ENCODE measurements around the gene TRIM66. TPM values are rescaled to one million over a fixed set of nuclear protein-coding genes. Genes with fewer than 3 reads are reported as not detected.
A peak's percentile ranks its signal among the peaks of the same experiment; 100 is the strongest.

Gene TRIM66
- polyA plus RNA-seq, 3 donors from 2014 or later, result 0.48 to 0.97 (median 0.55) TPM

- H3K27me3 Mint-ChIP-seq (ENCODE audit: low read depth in 3 of 3), result peaks cover 10 to 15% (median 14%) of the 10 kb centered on the region in 3 donors
- no peak overlapping the region for H3K27ac Mint-ChIP-seq
- H3K9me3 Mint-ChIP-seq, result no peaks in the 10 kb centered on the region
- H3K4me3 Mint-ChIP-seq, result no peak overlapping the region
- no peaks in the 10 kb centered on the region for H3K36me3 Mint-ChIP-seq
- H3K4me1 Mint-ChIP-seq, result peaks cover 25 to 28% of the 10 kb centered on the region in 2 donors
- no peak for DNase-seq
Observed at GRCh38 chr11:8692417-8692816, 10.0 kb upstream of the TRIM66 start.

GRCh38 chr11:8691601-8692000, 9.1 kb upstream of the TRIM66 start:
- no peaks in the 10 kb centered on the region for H3K36me3 Mint-ChIP-seq
- no peak for DNase-seq
- H3K4me3 Mint-ChIP-seq, result no peak overlapping the region
- peaks cover 25 to 28% of the 10 kb centered on the region in 2 donors for H3K4me1 Mint-ChIP-seq
- H3K9me3 Mint-ChIP-seq, result no peaks in the 10 kb centered on the region
- peaks cover 10 to 15% (median 14%) of the 10 kb centered on the region in 3 donors for H3K27me3 Mint-ChIP-seq (ENCODE audit: low read depth in 3 of 3)
- no peak overlapping the region for H3K27ac Mint-ChIP-seq

- Mint-ChIP-seq H3K27ac (peak overlapping the region in 2 of 6 donors; percentile 96), H3K4me3 (peak overlapping the region; percentile 94 to 98 (median 97)), H3K27me3 (ENCODE audit: low read depth in 3 of 3) (peaks cover 10 to 15% (median 14%) of the 10 kb centered on the region in 3 donors), H3K4me1 (peaks cover 25 to 30% of the 10 kb centered on the region in 2 donors), H3K9me3 (no peaks in the 10 kb centered on the region), H3K36me3 (peaks cover 2 to 3% (median 2%) of the 10 kb centered on the region in 3 donors)
- no peak for DNase-seq
Observed at GRCh38 chr11:8690374-8691342, 8.2 kb upstream of the TRIM66 start.

- Mint-ChIP-seq H3K4me1 (peaks cover 29 to 39% of the 10 kb centered on the region in 2 donors), H3K27ac (peak overlapping the region; percentile 88 to 96 (median 96)), H3K4me3 (peak overlapping the region; percentile 94 to 98 (median 97)), H3K27me3 (ENCODE audit: low read depth in 3 of 3) (peaks cover 10 to 15% (median 14%) of the 10 kb centered on the region in 3 donors), H3K36me3 (peaks cover 7 to 11% (median 10%) of the 10 kb centered on the region in 3 donors), H3K9me3 (no peaks in the 10 kb centered on the region)
- DNase-seq, result no peak
Observed at GRCh38 chr11:8689726-8690255, 7.3 kb upstream of the TRIM66 start.

- Mint-ChIP-seq H3K4me1 (peaks cover 40 to 50% of the 10 kb centered on the region in 2 donors), H3K9me3 (no peaks in the 10 kb centered on the region), H3K27me3 (ENCODE audit: low read depth in 3 of 3) (peaks cover 10 to 15% (median 14%) of the 10 kb centered on the region in 3 donors), H3K27ac (peak overlapping the region; percentile 88 to 96 (median 96)), H3K36me3 (peaks cover 11 to 17% (median 12%) of the 10 kb centered on the region in 3 donors), H3K4me3 (peak overlapping the region; percentile 94 to 98 (median 97))
- peak; percentile 85 to 87 (median 85) for DNase-seq
Observed at GRCh38 chr11:8688414-8689362, 6.2 kb upstream of the TRIM66 start.

- no peaks in the 10 kb centered on the region for H3K9me3 Mint-ChIP-seq
- no peak overlapping the region for H3K4me3 Mint-ChIP-seq
- peaks cover 59 to 73% of the 10 kb centered on the region in 2 donors for H3K4me1 Mint-ChIP-seq
- DNase-seq, result no peak
- H3K27me3 Mint-ChIP-seq (ENCODE audit: low read depth in 3 of 3), result peaks cover 12 to 26% (median 24%) of the 10 kb centered on the region in 3 donors
- peaks cover 11 to 17% (median 12%) of the 10 kb centered on the region in 3 donors for H3K36me3 Mint-ChIP-seq
- H3K27ac Mint-ChIP-seq, result peak overlapping the region in 1 of 6 donors; percentile 23
Observed at GRCh38 chr11:8686325-8686724, 3.9 kb upstream of the TRIM66 start.

GRCh38 chr11:8685820-8686219, 3.4 kb upstream of the TRIM66 start:
- DNase-seq, result no peak
- Mint-ChIP-seq H3K4me3 (peak overlapping the region in 1 of 5 donors; percentile 27), H3K36me3 (peaks cover 12 to 17% (median 13%) of the 10 kb centered on the region in 3 donors), H3K27ac (peak overlapping the region in 3 of 6 donors; percentile 23 to 65 (median 59)), H3K4me1 (peaks cover 62 to 78% of the 10 kb centered on the region in 2 donors), H3K9me3 (no peaks in the 10 kb centered on the region), H3K27me3 (ENCODE audit: low read depth in 3 of 3) (peaks cover 12 to 26% (median 25%) of the 10 kb centered on the region in 3 donors)

GRCh38 chr11:8685306-8685705, 2.8 kb upstream of the TRIM66 start:
- DNase-seq, result no peak
- peaks cover 17% of the 10 kb centered on the region in 3 donors for H3K36me3 Mint-ChIP-seq
- peak overlapping the region in 5 of 6 donors; percentile 28 to 97 (median 77) for H3K27ac Mint-ChIP-seq
- H3K27me3 Mint-ChIP-seq (ENCODE audit: low read depth in 3 of 3), result peaks cover 12 to 28% (median 26%) of the 10 kb centered on the region in 3 donors
- peaks cover 67 to 83% of the 10 kb centered on the region in 2 donors for H3K4me1 Mint-ChIP-seq
- H3K9me3 Mint-ChIP-seq, result no peaks in the 10 kb centered on the region
- H3K4me3 Mint-ChIP-seq, result peak overlapping the region in 1 of 5 donors; percentile 39

- H3K36me3 Mint-ChIP-seq, result peaks cover 17 to 19% (median 17%) of the 10 kb centered on the region in 3 donors
- peak overlapping the region; percentile 28 to 99 (median 94) for H3K27ac Mint-ChIP-seq
- H3K27me3 Mint-ChIP-seq (ENCODE audit: low read depth in 3 of 3), result peaks cover 12 to 24% (median 23%) of the 10 kb centered on the region in 3 donors
- H3K4me1 Mint-ChIP-seq, result peaks cover 69 to 79% of the 10 kb centered on the region in 2 donors
- no peaks in the 10 kb centered on the region for H3K9me3 Mint-ChIP-seq
- DNase-seq, result no peak
- H3K4me3 Mint-ChIP-seq, result peak overlapping the region; percentile 93 to 96 (median 95)
Observed at GRCh38 chr11:8684600-8685290, 2.3 kb upstream of the TRIM66 start.

- DNase-seq, result no peak
- Mint-ChIP-seq H3K27me3 (ENCODE audit: low read depth in 3 of 3) (peaks cover 4 to 14% (median 13%) of the 10 kb centered on the region in 3 donors), H3K4me1 (peaks cover 54 to 64% of the 10 kb centered on the region in 2 donors), H3K9me3 (no peaks in the 10 kb centered on the region), H3K27ac (peak overlapping the region; percentile 94 to 99 (median 97)), H3K36me3 (peaks cover 17 to 23% (median 17%) of the 10 kb centered on the region in 3 donors), H3K4me3 (peak overlapping the region; percentile 93 to 96 (median 95))
Observed at GRCh38 chr11:8683115-8683807, 796 bp upstream of the TRIM66 start.

GRCh38 chr11:8681837-8682302, 595 bp downstream of the TRIM66 start:
- H3K4me1 Mint-ChIP-seq, result peaks cover 48 to 56% of the 10 kb centered on the region in 2 donors
- H3K27me3 Mint-ChIP-seq (ENCODE audit: low read depth in 3 of 3), result peaks cover 2 to 13% (median 13%) of the 10 kb centered on the region in 3 donors
- H3K36me3 Mint-ChIP-seq, result peaks cover 17 to 25% (median 17%) of the 10 kb centered on the region in 3 donors
- H3K4me3 Mint-ChIP-seq, result peak overlapping the region; percentile 93 to 96 (median 95)
- no peaks in the 10 kb centered on the region for H3K9me3 Mint-ChIP-seq
- H3K27ac Mint-ChIP-seq, result peak overlapping the region; percentile 94 to 99 (median 97)
- no peak for DNase-seq

GRCh38 chr11:8679006-8679405, 3.5 kb downstream of the TRIM66 start:
- H3K4me3 Mint-ChIP-seq, result no peak overlapping the region
- H3K36me3 Mint-ChIP-seq, result peaks cover 5 to 14% (median 8%) of the 10 kb centered on the region in 3 donors

More at GRCh38 chr11:8679006-8679405, 3.5 kb downstream of the TRIM66 start:
- peaks cover 36 to 37% of the 10 kb centered on the region in 2 donors for H3K4me1 Mint-ChIP-seq
- no peak overlapping the region for H3K27ac Mint-ChIP-seq
- no peak for DNase-seq
- H3K27me3 Mint-ChIP-seq (ENCODE audit: low read depth in 3 of 3), result peaks cover 2 to 13% (median 13%) of the 10 kb centered on the region in 3 donors
- no peaks in the 10 kb centered on the region for H3K9me3 Mint-ChIP-seq
